Adrenal gland (tissue), 5 donors: ENCODE results near the gene UVRAG.

Experiments
- POLR2A ChIP-seq, 2 donors: fragments of 450-650 bp; IDR thresholded peaks; one replicate each; pipeline ENCODE4 v1.6.1; 2017; ENCODE audit warnings: antibody characterized with exemption in 2 of 2, mild to moderate bottlenecking in 2 of 2, moderate library complexity in 1 of 2
- TF ChIP-seq, protein P1 (sequence below), 6 experiments: fragments of 450-650 bp in 4 of 6; fragments of 200-600 bp in 2 of 6; sonication (generic) in 1 of 6; IDR thresholded peaks; 1 replicate in 5 of 6; 2 replicates in 1 of 6; pipeline versions ENCODE4 v1.5.1 to v1.8.0; 2016 to 2021; ENCODE audit warnings: antibody characterized with exemption in 6 of 6, mild to moderate bottlenecking in 2 of 6, moderate library complexity in 1 of 6
- donor health status: DM: no; HTN: no; CAD: no.

DNA sequence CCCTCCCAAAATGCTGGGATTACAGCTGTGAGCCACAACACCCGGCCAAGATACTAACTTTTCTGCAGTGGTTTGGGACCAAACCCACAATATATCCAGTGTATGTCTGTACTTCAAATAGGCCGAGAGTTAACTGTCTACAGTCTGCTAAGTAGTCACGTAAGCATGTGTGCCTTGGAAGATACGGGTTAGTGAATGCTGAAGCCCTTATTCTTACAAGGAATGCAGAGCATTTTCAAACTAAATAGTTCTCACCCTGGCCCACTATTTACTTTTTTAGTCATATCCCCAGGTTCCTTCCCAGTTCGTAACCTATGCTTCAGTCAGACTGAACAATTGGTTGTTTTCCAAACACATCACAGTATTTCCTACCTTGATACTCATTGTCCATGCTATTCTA lies 215.3 kb downstream of the UVRAG start:
- TF ChIP-seq, protein P1, sequence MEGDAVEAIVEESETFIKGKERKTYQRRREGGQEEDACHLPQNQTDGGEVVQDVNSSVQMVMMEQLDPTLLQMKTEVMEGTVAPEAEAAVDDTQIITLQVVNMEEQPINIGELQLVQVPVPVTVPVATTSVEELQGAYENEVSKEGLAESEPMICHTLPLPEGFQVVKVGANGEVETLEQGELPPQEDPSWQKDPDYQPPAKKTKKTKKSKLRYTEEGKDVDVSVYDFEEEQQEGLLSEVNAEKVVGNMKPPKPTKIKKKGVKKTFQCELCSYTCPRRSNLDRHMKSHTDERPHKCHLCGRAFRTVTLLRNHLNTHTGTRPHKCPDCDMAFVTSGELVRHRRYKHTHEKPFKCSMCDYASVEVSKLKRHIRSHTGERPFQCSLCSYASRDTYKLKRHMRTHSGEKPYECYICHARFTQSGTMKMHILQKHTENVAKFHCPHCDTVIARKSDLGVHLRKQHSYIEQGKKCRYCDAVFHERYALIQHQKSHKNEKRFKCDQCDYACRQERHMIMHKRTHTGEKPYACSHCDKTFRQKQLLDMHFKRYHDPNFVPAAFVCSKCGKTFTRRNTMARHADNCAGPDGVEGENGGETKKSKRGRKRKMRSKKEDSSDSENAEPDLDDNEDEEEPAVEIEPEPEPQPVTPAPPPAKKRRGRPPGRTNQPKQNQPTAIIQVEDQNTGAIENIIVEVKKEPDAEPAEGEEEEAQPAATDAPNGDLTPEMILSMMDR (IDR thresholded peaks at IDR 0.05) = no peak
- TF ChIP-seq POLR2A (IDR thresholded peaks at IDR 0.05) = no peak
